Retinal pigment epithelial cell (primary cell): ENCODE measurements around the gene DPH7.
A peak's percentile ranks its signal among the peaks of the same experiment; 100 is the strongest.
"Not testable (repeated sequence)": the region's sequence is repeated elsewhere in the genome, so short reads cannot be mapped to it uniquely, and the experiment has no call there.

Experiments
- DNase-seq: peaks from one replicate; pipeline ENCODE4 v3.0.0-alpha.2; 2010; ENCODE audit warnings: low read depth
- H3K4me3 ChIP-seq: 2 replicates; pipeline ENCODE4 v1.5.1; 2011; ENCODE audit warnings: mild to moderate bottlenecking, low read length, control low read depth, moderate library complexity
- TF ChIP-seq, protein P1 (sequence below): conservative IDR thresholded peaks from 2 replicates; pipeline ENCODE4 v1.5.1; 2011; ENCODE audit warnings: low read depth, low read length, control low read depth, inconsistent platforms

DPH7 gene

DNA sequence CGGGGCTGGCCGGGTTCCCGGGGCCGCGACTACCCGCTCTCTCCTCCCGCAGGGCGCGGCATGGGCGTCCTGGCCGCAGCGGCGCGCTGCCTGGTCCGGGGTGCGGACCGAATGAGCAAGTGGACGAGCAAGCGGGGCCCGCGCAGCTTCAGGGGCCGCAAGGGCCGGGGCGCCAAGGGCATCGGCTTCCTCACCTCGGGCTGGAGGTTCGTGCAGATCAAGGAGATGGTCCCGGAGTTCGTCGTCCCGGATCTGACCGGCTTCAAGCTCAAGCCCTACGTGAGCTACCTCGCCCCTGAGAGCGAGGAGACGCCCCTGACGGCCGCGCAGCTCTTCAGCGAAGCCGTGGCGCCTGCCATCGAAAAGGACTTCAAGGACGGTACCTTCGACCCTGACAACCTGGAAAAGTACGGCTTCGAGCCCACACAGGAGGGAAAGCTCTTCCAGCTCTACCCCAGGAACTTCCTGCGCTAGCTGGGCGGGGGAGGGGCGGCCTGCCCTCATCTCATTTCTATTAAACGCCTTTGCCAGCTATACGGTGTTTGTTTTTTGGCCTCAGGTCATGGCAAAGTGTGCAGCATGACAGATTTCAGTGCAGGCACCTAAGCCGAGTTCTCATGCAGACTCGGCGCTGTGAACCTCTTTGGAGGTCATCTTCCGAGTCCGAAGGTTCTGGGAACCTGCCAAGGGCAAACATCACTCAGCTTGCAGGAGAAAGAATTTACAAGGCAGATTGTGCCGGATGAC lies 26.5 kb downstream of the DPH7 start:
- TF ChIP-seq, protein P1, sequence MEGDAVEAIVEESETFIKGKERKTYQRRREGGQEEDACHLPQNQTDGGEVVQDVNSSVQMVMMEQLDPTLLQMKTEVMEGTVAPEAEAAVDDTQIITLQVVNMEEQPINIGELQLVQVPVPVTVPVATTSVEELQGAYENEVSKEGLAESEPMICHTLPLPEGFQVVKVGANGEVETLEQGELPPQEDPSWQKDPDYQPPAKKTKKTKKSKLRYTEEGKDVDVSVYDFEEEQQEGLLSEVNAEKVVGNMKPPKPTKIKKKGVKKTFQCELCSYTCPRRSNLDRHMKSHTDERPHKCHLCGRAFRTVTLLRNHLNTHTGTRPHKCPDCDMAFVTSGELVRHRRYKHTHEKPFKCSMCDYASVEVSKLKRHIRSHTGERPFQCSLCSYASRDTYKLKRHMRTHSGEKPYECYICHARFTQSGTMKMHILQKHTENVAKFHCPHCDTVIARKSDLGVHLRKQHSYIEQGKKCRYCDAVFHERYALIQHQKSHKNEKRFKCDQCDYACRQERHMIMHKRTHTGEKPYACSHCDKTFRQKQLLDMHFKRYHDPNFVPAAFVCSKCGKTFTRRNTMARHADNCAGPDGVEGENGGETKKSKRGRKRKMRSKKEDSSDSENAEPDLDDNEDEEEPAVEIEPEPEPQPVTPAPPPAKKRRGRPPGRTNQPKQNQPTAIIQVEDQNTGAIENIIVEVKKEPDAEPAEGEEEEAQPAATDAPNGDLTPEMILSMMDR = no peak
- peak overlapping the region; percentile 74 for H3K4me3 ChIP-seq
- DNase-seq = no peak

DNA sequence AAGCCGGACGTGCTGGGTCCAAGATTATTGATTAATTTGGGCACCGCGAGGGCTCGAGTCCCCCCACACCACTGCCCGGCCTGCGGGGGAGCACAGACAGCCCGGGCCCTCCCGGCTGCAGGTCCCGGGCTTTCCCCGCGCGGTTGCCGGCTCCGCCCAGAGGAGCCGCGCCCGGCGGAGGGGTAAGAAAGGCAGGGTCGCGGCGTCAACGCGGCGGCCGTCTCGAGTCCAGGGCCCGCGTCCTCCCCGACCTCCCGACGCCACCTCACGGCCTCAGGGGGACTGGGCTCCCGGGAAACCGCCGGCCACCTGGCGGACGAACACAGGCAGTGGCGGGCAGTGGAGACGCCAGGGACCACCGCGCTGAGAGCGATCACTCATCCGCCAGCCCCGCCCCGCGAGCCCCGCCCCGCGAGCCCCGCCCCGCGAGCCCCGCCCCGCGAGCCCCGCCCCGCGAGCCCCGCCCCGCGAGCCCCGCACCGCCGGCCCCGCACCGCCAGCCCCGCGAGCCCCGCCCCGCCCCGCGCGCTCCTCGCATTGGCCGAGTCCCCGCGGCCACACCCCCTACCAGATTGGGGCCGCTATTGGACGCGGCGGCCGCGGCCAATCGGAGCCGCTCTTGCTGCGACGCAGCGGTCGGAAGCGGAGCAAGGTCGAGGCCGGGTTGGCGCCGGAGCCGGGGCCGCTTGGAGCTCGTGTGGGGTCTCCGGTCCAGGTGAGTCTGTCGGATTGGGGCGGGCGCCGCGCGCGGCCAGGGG lies 27.3 kb downstream of the DPH7 start, which contains the start of gene MRPL41:
Gene MRPL41, plus strand, starts transcription at position 616 of the 758 bp plus-strand sequence. CDS start 203 bp downstream, outside the sequence.
- no peak for DNase-seq
- TF ChIP-seq, protein P1 = peak; percentile 59
- H3K4me3 ChIP-seq = peak within 1 kb of the TSS; percentile 74

DNA sequence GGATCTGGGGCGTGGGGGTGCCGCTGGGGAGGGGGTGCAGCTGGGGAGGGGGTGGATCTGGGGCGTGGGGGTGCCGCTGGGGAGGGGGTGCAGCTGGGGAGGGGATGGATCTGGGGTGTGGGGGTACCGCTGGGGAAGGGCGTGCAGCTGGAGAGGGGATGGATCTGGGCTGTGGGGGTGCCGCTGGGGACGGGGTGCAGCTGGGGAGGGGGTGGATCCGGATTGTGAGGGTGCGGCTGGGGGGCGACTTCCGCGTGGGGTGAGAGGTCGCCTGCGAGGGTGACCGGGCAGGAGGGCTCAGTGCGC lies 27.8 kb downstream of the DPH7 start:
- DNase-seq = not testable (repeated sequence)
- peak overlapping the region; percentile 55 for H3K4me3 ChIP-seq

DNA sequence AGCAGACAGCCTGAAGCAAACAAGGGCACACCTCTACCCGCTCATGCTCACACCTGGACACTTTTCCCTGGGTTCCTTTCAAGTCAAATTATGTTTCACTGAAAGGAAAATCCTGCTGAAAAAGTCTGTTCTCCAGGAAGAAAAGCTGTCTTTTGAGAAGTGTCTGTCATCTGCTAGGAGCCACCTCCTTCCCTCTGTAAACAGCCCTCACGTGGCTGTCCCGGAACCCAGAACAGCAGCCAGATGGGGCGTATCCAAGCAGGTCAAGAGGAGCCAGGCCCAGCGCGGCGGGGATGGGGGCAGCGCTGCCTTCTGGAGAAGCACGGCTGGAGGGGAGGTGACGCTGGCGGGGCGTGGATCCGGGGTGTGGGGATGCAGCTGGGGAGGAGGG lies 28.5 kb downstream of the DPH7 start, which contains the start of gene PNPLA7:
Gene PNPLA7, minus strand, starts transcription at position 172 of the 391 bp plus-strand sequence. CDS start 205 bp downstream, outside the sequence.
- DNase-seq = peak; percentile 39
- TF ChIP-seq, protein P1 = no peak
- H3K4me3 ChIP-seq = peak within 1 kb of the TSS; percentile 55

DNA sequence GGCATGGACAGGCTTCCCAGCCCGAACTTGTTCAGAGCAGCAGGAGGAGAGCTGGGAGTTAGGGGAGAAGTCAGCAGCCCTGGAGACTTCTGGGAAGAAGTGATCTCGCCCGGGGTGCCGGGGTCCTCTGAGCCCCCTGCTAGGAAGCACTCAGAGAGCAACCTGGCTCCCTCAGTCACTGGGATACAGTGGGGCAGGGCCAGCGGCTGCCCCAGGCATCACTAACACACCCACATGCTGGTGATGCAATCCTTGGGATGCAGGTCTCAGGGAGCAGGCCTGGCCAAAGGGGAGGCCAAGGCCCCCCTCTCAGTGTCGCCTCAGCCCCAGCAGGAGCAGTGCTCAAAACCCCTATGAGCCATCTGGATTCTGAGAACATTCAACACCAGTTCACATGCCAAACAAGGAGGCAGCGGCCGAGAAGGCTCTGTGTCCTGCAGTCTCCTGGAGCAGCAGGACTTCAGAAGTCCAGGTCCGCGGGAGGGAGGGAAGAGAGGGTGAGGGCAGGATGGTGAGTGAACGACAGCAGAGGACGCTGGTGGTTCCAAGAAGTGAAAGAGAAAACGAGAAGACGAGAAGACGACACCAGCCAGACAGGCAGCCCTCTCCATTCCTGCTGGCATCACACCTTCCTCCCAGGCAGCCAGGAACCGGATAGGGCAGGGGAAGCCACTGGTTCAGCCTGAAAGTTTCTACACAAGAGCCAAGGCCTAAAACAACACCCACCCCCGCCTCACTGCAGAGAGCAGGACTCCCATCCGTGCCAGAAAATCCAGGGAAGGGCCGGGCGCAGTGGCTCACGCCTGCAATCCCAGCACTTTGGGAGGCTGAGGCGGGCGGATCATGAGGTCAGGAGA lies 30.8 kb downstream of the DPH7 start:
- no peak for DNase-seq
- TF ChIP-seq, protein P1 = no peak
- H3K4me3 ChIP-seq = no peak overlapping the region

DNA sequence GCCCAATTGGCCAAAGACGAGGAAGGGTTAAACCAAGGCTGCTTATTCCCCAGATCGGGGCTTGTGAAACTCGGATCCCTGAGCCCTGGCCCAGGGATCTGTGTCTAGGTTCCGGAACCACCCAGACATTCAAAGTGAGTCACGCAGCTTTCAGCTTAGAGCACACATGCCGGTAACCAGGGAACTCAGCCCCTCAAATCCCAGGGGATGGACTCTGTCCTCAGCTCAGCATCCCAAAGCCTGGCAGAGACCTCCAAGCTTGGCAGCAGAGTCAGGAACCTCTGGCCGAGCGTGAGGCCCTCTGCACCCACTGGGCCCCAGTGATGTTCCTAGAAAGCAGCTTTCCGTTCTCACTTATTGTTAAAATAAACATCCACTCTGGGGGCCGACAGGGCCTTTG lies 33.6 kb downstream of the DPH7 start:
- no peak overlapping the region for H3K4me3 ChIP-seq
- no peak for DNase-seq

More for the DNA sequence above, 33.6 kb downstream of the DPH7 start:
- TF ChIP-seq, protein P1 = no peak
